H1 (cell line): ENCODE measurements around the gene CXCL9. TPM values are rescaled to one million over a fixed set of nuclear protein-coding genes. Genes with fewer than 3 reads are reported as not detected.

Experiments used
- CHD2 ChIP-seq: IDR thresholded peaks from 2 replicates; pipeline ENCODE4 v1.6.1; 2012; ENCODE audit warnings: low read length, improper control_type of control experiment
- E2F6 ChIP-seq: IDR thresholded peaks from 2 replicates; pipeline ENCODE4 v1.6.1; 2012; ENCODE audit warnings: inconsistent platforms
- HDAC6 ChIP-seq: IDR thresholded peaks from one replicate; pipeline ENCODE4 v1.7.1; 2012; ENCODE audit warnings: low read depth, mild to moderate bottlenecking, inconsistent platforms, low read length, moderate library complexity
- PHF8 ChIP-seq: fragments of 200-600 bp; sonication (generic); conservative IDR thresholded peaks from 2 replicates; pipeline ENCODE4 v1.7.1; 2012; ENCODE audit warnings: low read depth, mild to moderate bottlenecking, inconsistent platforms, low read length, moderate library complexity
- TEAD4 ChIP-seq: IDR thresholded peaks from 2 replicates; pipeline ENCODE4 v1.6.1; 2012; ENCODE audit warnings: low read depth, low read length, inconsistent platforms, mixed read lengths
- polyA plus RNA-seq, 7 experiments: library from polyadenylated mRNA; depleted of rRNA in 3 of 7; stranded (reverse) in 5 of 7; unstranded in 2 of 7; fragments of >200 nt in 5 of 7; fragments of 200-250 nt in 2 of 7; gene quantifications; 1 replicate in 5 of 7; 2 replicates in 1 of 7; 4 replicates in 1 of 7; pipeline versions ENCODE4 v1.2.1 to v1.2.3, GENCODE V29; 2011 to 2013; ENCODE audit warnings: missing spikeins in 2 of 7, mixed read lengths in 2 of 7
- total RNA-seq: library from RNA; stranded (reverse); fragmentation: NEBNext Ultra II Directional; extraction: Animal tissue kit (Norgen Biotek cat#: 25700); gene quantifications from 2 replicates; pipeline ENCODE4 v1.2.1, GENCODE V29; 2021

CXCL9 gene
- total and polyA plus RNA-seq, 2 of the 8 experiments (the other 6 are each of a cell fraction or from before 2014, with no cell fraction given): not detected

GRCh38 chr4:76012388-76012801, 5.1 kb upstream of the CXCL9 start (continued):
- no peak for TF ChIP-seq CHD2
- no peak for TF ChIP-seq E2F6
- TF ChIP-seq PHF8: no peak
- TF ChIP-seq TEAD4: no peak
- no peak for TF ChIP-seq HDAC6
